ENCODE data around the gene TSEN15. TPM values are rescaled to one million over a fixed set of nuclear protein-coding genes. Genes with fewer than 3 reads are reported as not detected.

TSEN15 gene
- total and polyA plus RNA-seq, 10 of the 15 experiments (the other 5 are each of a cell fraction or from before 2014, with no cell fraction given): 21.1 to 136 (median 70.2) TPM

DNA sequence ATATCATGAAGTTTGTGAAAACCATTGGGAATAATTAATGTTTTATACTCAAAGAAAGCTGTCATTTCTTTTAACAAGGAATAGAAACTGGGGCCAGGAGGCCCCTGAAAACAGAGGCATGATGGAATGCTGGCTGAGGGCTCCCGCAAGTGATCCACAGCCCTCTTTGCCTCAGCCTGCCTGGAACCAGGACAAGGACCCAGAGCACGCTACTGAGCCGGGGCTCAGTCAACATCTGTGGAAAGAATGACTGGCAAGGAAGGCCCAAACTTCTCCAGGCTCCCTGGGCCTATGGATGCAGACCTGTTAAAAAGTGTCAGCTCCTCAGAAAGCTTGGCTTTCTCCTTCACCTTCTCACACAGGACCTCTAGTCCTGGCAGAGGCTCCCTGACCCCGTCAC lies 46.6 kb upstream of the TSEN15 start (continued):
- no peak for TF ChIP-seq NR2C1 (IDR thresholded peaks at IDR 0.05)

DNA sequence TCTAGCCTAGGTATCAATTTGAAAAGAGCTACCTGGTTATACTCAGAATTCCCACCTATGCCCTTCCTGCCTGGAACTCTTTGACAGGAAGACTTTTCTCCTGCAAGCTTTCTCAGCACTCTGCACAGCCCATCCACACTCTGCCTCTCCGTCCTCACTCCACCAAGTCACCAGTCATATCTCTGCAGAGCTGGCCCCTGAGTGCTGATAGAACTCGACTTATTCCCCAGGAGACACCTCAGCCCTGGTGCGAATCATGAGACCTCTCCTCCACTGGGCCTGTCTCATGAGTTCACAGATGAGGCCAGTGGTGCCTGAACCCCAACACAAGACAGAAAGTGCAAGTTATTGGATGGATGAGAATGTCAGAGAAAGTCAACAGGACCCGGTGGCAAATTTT lies 46.0 kb upstream of the TSEN15 start:
- BruUV-seq (replicated peaks): no TSS peak
- no peak for FAIRE-seq

More for the DNA sequence above, 46.0 kb upstream of the TSEN15 start:
- DNase-seq (ENCODE audit: low read depth, low spot score) (no peak), ATAC-seq (no peak)
- H3K4me1 ChIP-seq (ENCODE audit: control insufficient read depth, insufficient read depth, low read length): no peaks in the 10 kb centered on the region
- no peak overlapping the region for H2AFZ ChIP-seq (ENCODE audit: control insufficient read depth, low read depth, low read length)
- H3K27me3 ChIP-seq (replicated peaks in 1 of 2; ENCODE audit: control insufficient read depth in 2 of 2, insufficient read depth in 2 of 2, low read length in 1 of 2): peaks cover 0 to 8% of the 10 kb centered on the region in 2 experiments; a peak in 1 of 4 replicates
- no peak overlapping the region for H3K9ac ChIP-seq (ENCODE audit: control insufficient read depth, insufficient read depth, low read length)
- in situ Hi-C loops (cut with MboI) (no loop called here), intact Hi-C loops (cut with micrococcal nuclease; ENCODE audit: unreplicated experiment) (no loop called here)
- no peak overlapping the region for H3K4me2 ChIP-seq (ENCODE audit: control insufficient read depth, insufficient read depth)
- CTCF ChIA-PET: no interaction called here
- POLR2A ChIA-PET: no interaction called here
- TF ChIP-seq EGR1 (IDR thresholded peaks at IDR 0.05; ENCODE audit: borderline replicate concordance in 1 of 2, low read depth in 2 of 2, low read length in 2 of 2) (no peak), ZZZ3 (IDR thresholded peaks at IDR 0.05; ENCODE audit: control insufficient read depth, insufficient read length, low read depth) (no peak), FOS (IDR thresholded peaks at IDR 0.05; ENCODE audit: borderline replicate concordance, extremely low read depth, insufficient read length) (no peak), CREM (IDR thresholded peaks at IDR 0.05; ENCODE audit: low read depth) (no peak), WRNIP1 (IDR thresholded peaks at IDR 0.05; ENCODE audit: borderline replicate concordance, low read depth, low read length) (no peak), NBN (IDR thresholded peaks at IDR 0.05) (no peak), BMI1 (IDR thresholded peaks at IDR 0.05; ENCODE audit: borderline replicate concordance) (no peak), ZNF384 (IDR thresholded peaks at IDR 0.05; ENCODE audit: borderline replicate concordance, low read depth, low read length) (no peak), CBX3 (IDR thresholded peaks at IDR 0.05; ENCODE audit: borderline replicate concordance, low read depth) (no peak), IKZF2 (IDR thresholded peaks at IDR 0.05) (no peak), TCF12 (IDR thresholded peaks at IDR 0.05; ENCODE audit: low read depth, low read length) (no peak), PML (IDR thresholded peaks at IDR 0.05; ENCODE audit: low read length) (no peak), IKZF1 (conservative IDR thresholded peaks at IDR 0.05) (no peak), NFXL1 (IDR thresholded peaks at IDR 0.05; ENCODE audit: borderline replicate concordance) (no peak), JUNB (IDR thresholded peaks at IDR 0.05) (no peak), STAT3 (IDR thresholded peaks at IDR 0.05; ENCODE audit: low read depth, low read length) (no peak), CEBPB (IDR thresholded peaks at IDR 0.05; ENCODE audit: borderline replicate concordance in 1 of 2, low read depth in 2 of 2, low read length in 2 of 2) (no peak), MTA2 (IDR thresholded peaks at IDR 0.05; ENCODE audit: low read depth) (no peak)
- TF ChIP-seq, protein P1, sequence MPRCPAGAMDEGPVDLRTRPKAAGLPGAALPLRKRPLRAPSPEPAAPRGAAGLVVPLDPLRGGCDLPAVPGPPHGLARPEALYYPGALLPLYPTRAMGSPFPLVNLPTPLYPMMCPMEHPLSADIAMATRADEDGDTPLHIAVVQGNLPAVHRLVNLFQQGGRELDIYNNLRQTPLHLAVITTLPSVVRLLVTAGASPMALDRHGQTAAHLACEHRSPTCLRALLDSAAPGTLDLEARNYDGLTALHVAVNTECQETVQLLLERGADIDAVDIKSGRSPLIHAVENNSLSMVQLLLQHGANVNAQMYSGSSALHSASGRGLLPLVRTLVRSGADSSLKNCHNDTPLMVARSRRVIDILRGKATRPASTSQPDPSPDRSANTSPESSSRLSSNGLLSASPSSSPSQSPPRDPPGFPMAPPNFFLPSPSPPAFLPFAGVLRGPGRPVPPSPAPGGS (IDR thresholded peaks at IDR 0.05; ENCODE audit: borderline replicate concordance, insufficient read depth, low read depth, low read length, poor library complexity, severe bottlenecking): no peak
- TF ChIP-seq, protein P2, sequence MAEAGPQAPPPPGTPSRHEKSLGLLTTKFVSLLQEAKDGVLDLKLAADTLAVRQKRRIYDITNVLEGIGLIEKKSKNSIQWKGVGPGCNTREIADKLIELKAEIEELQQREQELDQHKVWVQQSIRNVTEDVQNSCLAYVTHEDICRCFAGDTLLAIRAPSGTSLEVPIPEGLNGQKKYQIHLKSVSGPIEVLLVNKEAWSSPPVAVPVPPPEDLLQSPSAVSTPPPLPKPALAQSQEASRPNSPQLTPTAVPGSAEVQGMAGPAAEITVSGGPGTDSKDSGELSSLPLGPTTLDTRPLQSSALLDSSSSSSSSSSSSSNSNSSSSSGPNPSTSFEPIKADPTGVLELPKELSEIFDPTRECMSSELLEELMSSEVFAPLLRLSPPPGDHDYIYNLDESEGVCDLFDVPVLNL (IDR thresholded peaks at IDR 0.05; ENCODE audit: low read depth, low read length): no peak
- 38% methylated on average over 4 of the region's 4 CpGs for WGBS (ENCODE audit: insufficient coverage, insufficient replicate concordance, low lambda C conversion rate, missing lambda C conversion rate)
- H3K79me2 ChIP-seq (ENCODE audit: control insufficient read depth, insufficient read depth, low read length): no peaks in the 10 kb centered on the region
- no peak overlapping the region for H3K4me3 ChIP-seq
- no peaks in the 10 kb centered on the region for H3K36me3 ChIP-seq (ENCODE audit: control insufficient read depth in 2 of 2, insufficient read depth in 2 of 2, low read length in 1 of 2)
- RAD21 ChIA-PET (ENCODE audit: unreplicated experiment): interaction anchor here (0.8 kb wide), 1 partner anchor 16 kb away, joined by 3 read pairs; no protein-coding TSS in a partner anchor
- no peaks in the 10 kb centered on the region for H3K9me3 ChIP-seq (replicated peaks; ENCODE audit: control insufficient read depth, insufficient read depth, low read length)
- no peak overlapping the region for H3K27ac ChIP-seq (ENCODE audit: control insufficient read depth, insufficient read depth)
- SMC1A ChIA-PET (ENCODE audit: uncharacterized antibody, unreplicated experiment): interaction anchor here (0.8 to 1.8 kb wide), 4 partner anchors 10 to 73 kb away, joined by 3 to 6 read pairs (median 4); no protein-coding TSS in a partner anchor
- H4K20me1 ChIP-seq (ENCODE audit: control insufficient read depth, insufficient read depth): no peaks in the 10 kb centered on the region
